ENCODE data around the gene CYP46A1.

- no peak for TF ChIP-seq POLR2A (IDR thresholded peaks at IDR 0.05)
- TF ChIP-seq CTCF (IDR thresholded peaks at IDR 0.05): no peak
Observed at GRCh38 chr14:99742074-99742473, 58.0 kb downstream of the CYP46A1 start.
